Forelimb muscle (tissue), 1 donor: ENCODE measurements around the gene TBC1D5. TPM values are rescaled to one million over a fixed set of nuclear protein-coding genes. Genes with fewer than 3 reads are reported as not detected.
"Not testable (repeated sequence)": the region's sequence is repeated elsewhere in the genome, so short reads cannot be mapped to it uniquely, and the experiment has no call there.

Experiments used
- DNase-seq: peaks from one replicate; pipeline ENCODE4 v3.0.0-alpha.2; 2013; ENCODE audit warnings: low read depth
- polyA plus RNA-seq: library from polyadenylated mRNA; unstranded; fragments of 120-200 nt; gene quantifications from one replicate; pipeline ENCODE4 v1.2.1, GENCODE V29; 2013; ENCODE audit not compliant: insufficient read length

TBC1D5 gene
- polyA plus RNA-seq, 1 donor, result 23.4 TPM

DNA sequence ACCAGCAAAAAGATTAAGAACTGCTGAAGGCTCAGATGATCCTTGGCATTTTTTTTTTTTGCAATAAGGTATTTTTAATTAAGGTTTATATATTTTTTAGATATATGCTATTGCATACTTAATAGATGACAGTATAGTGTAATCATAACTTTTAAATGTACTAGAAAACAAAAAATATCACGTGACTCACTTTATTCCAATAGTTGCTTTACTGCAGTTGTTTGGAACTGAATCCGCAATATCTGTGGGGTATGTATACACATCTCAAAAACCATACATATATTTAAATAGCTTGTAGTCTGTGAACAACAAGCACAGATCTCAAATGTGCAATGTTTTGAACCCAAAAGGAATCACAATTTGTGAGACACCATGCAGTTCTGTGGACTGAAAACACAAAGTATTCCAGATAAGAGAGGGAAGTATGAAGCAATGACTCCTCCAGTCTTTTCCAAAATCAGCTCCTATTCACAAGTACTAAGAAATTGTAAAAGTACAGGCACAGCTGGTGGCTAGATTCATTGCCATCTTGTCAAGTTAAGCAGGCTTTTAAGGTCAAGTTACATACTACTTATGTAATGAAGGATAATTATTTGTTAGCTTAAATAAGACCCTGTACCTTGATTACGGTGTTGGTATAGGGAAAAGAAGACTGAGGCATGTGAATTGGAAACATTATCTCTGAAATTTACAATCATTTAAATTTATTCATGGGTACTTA is 331.1 kb downstream of the TBC1D5 start:
- no peak for DNase-seq

DNA sequence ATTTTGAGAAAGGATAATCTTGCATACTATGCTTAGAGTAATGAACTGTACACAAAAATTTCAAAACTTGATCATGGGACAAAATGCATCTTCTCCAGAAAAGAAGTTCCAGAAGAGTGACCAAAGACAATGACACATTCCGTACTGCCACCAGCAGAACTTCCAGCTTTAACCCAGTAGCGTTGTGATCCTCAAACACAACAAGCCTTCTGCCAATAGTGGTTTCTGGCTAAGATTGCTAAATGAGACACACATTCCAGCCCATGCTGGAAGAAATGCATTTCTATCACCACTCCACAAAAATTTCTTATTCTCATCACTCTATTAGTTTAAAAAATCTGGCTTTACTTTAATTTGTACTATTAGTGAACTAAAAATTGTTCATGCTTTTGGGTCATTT is 334.9 kb downstream of the TBC1D5 start:
- no peak for DNase-seq

DNA sequence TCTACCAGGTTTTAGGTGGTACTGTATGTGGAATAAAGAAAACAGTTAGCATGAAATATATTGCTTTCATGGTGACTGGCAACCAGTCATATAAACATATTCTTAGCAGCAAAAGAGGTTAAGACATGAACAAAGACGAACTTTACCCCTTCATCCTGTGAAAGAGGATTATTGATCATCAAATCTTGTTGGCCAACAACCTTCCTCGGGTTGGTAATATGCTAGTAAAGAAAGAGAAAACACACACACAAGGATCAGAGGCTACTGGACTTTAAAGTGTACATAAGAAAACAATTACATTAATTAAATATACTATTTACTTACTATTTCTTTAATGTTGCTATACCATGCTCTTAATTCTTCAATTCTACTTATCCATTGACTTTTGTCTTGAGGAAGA is 337.9 kb downstream of the TBC1D5 start:
- DNase-seq, result no peak

DNA sequence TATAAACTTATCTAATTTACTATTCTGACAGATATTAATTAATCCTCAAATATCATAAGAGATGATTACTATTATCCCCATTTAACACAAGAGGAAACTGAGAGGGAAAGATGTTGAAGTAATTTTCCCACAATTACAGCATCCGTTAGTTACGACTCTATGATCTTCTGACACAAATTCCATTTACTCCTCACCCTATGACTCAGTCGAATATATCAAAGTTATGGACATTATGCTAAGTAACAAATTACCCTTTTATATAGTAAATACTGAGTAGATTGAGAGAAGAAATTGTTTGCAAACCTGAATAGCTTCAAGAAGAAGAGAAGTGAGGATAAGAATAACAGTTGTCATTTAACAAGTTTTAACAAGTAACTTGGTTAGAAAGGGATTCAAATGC is 340.0 kb downstream of the TBC1D5 start:
- DNase-seq, result no peak

DNA sequence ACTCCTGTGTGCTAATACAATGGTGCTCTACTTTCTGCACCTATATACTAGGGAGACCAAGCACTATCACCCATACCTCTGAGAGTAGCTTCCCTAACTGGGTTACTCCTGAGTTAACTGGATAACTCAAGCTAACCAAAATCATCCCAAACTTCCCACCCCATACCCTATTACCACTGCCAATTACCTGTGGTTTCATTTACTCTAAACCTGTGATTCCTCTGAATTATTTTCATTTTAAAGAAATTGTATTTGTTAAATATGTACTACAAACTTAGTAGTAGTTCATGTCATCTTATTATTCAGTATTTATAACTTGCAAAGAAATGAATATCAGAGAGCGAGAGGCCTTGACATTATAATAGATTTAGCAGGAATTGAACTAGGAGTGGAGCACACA is 340.5 kb downstream of the TBC1D5 start:
- no peak for DNase-seq

DNA sequence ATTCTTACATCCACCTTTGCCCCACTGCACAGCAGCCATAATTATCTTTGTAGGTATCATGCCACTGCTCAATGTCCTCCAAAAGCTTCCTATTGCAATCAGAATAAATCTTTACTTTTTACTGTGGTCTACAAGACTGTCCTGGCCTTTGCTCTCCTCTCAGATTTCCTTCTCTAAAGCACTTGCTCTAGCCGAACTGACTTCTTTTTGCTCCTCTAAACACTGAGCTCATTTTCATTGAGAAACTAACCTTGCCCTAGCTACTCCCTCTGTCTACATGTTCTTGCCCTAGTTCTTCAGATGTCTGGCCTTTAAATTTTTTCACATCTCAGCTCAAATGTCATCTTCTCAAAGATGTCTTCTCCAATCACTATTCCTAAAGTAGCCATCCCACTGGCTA is 342.8 kb downstream of the TBC1D5 start:
- DNase-seq, result no peak

DNA sequence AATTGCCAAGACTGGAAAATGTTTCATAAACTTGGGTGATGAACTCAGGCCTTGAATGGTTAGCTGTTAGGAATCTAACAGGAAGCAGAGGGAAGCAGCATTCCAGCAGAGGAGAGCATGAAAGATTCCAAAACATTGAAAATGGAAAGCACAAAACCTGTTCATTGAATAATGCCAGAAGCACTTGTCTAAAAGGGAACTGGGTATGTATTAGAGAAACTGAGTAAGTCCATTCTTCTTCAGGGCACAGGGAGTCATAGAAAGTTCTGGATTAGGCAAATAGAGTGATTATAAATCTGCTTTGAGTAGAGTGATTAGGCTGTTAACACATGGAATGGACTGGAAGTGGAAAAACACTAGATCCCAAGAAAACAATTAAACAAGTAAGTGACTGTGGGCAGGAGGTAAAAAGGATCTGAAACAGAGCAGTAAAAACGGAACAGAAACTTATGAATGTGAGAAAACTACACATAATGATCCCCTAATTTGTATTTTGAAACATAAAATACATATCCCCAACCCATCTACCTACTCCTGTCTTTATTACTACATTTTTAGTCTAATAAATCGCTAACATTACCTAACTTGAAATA is 343.4 kb downstream of the TBC1D5 start:
- DNase-seq, result no peak

DNA sequence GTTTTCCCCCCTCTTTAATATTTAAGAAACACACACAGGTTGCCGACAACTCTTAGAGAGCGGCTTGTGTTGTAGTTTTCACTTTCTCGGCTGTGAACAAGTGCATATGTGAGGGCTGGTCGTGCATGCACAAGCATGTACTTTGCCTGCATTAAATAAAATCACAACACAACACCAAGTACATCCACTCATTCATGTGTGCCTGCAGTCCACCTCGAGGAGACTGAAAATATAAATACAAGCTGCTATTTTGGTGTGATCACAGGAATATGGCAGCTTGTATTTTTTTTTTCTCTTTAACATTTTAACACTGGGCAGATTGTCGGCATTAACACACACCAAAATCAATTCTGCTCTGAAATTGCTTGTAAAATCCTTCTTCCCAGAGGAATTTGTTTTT is 346.4 kb downstream of the TBC1D5 start:
- DNase-seq, result no peak

DNA sequence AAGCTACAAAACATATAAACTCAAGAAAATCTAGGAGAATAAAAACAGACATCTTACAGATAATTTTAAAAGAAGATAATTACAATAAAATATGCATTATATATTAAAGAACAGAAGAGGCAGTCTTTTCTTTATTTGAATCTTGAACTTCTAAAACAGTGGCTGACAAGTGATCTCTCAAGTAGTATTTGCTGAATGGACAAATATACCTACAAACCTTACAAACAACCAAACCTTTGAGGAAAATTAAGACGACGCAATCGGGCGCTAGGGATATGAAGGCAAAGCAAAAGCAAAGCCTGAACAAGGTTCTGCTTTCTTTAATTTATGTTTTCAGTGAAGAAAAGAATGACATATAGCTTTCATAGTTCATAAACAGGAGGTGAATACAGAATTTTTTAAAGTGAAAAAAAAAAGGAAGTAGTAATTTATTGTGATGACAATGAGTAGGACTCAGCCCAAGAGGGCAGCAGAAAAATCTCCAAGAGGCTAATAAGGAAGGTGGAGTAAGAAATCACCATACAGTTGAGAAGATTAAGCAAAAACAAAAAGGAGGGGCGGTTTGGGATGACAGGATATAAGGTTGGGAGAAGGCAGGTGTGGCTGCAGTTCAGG is 347.8 kb downstream of the TBC1D5 start:
- no peak for DNase-seq

DNA sequence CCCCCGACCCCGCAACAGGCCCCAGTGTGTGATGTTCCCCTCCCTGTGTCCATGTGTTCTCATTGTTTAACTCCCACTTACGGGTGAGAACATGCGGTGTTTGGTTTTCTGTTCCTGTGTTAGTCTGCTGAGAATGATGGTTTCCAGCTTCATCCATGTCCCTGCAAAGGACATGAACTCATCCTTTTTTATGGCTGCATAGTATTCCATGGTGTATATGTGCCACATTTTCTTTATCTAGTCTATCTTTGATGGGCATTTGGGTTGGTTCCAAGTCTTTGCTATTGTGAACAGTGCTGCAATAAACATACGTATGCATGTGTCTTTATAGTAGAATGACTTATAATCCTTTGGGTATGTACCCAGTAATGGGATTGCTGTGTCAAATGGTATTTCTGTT is 349.9 kb downstream of the TBC1D5 start:
- not testable (repeated sequence) for DNase-seq

DNA sequence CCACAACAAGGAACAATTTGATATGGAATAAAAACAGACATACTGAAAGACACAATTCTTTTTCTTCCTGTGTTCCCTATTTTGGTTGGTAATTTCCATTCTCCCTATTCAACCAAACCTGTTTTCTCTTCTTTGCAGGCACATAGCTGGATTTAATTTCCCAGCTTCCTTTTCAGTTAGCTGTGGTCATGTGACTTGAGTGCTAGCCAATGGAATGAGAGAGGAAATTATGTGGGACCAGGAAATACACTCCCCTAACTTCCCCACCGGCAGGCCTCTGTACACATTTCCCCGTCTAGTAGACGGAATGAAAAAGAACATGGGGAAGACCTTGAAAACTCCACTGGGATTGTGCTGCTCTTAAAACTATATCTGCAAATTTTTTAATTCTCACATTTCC is 351.6 kb downstream of the TBC1D5 start:
- no peak for DNase-seq

DNA sequence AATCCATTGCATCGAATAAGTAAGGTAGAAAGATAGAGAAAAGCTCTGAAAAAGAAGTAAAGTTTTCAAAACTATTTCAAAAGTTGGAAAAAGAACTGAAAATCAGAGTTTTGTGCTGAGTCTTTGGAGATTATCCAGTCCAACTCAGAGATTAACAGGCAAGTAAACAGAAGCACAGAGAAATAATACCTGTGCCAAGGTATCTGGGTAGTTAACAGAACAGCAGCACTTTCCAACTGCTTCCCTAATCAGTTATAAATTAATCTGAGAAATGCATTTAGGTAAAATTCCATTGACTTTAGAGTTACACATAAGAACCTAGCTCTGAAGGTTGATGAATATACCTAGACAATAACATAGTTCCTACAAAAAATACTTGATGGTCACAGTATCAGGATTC is 355.3 kb downstream of the TBC1D5 start:
- DNase-seq, result no peak

DNA sequence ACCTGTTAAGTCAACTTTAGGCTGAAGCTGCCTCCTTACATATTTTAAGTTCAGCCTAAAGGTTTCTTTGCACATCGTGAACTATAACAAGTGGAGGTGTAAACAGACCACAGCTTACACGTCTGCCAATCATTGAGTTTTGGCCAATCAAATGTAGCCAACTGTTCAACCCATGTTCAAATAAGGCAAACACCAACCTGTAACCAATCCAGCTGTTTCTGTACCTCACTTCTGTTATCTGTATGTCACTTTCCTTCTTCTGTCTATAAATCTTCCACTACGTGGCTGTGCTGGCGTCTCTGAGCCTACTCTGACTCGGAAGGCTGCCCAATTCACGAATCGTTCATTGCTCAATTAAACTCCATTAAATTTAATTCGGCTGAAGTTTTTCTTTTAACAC is 356.0 kb downstream of the TBC1D5 start:
- no peak for DNase-seq

DNA sequence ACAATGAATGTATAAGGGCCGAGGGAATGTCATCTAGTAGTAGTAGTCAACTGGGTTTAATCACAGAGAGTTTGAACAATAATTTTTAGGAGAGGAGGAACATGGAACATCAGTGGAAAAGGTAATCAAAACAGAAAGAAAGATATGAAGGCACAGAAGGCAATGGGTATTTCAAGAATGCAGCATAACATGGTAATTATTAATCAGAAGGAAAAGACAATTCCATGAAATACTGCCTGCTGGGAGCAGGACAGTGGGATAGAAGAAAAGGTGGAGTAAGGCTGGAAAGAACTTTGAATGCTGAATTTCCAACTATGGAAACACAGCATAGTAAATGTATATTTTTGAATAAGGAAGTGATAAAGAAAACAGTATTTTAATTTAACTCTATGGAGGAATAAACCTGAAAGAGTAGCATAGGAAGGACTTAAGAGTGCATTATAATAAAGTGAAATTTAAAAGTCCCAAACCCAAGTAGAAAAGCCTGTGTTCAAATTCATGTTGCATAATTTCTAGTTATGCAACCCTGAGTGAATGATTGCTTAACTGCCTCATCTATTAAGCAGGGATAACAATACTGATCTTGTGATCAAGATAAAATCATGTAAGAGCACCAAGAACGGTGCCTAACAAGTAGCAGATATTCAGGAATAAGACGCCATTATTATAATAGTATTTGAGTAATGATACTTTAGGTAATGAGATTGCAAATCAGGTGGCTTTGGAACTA is 357.7 kb downstream of the TBC1D5 start:
- no peak for DNase-seq

DNA sequence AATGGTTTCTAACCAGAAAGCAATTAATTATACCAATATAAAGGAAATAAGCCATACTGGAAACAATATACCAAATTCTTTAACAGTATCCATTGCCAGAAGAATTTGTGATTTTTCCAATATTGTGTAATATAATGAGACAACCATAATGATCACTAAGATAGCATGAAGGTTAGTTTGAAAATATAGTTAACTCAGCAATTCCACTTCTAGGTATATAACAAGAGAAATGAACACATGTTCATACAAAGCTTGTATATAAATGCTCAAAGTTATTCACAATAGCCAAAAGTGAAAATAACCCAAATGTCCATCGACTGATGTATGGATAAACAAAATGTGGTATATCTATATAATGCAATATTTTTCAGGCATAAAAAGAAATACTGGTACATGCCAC is 369.1 kb downstream of the TBC1D5 start:
- no peak for DNase-seq

DNA sequence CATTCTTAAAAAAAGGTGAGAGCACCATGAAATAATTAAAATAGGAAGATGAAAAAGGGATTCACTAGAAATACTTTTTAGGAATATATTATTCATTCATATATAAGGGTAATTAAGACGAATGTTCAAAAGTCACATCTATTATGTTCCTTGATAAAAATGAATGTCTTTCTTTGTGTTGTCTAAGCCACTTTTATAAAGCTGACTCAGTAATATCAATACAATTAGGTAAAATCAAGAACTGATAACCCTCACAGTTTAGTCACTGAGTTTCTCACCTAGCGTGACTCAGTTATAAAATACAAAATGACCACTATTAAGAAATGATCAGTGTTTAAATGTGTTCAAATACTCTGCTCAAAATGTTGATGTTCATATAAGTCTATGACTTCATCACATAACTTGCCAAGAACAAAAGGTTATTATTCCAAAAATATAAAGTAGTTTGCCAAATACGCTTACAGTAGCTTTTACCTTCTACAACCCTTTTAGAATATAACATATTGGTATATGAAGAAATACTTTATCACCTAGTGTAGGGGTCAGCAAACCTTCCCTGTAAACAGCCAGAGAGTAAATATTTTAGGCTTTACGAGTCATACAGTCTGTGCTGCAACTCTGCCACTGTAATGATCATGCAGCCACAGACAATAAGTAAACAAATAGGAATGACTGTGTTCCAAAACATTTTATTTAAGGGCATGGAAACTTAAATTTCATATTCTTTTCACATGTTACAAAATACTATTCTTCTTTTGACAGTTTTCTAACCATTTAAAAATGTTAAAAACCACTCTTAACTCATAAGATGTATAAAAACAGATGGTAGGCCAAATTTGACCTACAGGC is 369.8 kb downstream of the TBC1D5 start:
- DNase-seq, result no peak

DNA sequence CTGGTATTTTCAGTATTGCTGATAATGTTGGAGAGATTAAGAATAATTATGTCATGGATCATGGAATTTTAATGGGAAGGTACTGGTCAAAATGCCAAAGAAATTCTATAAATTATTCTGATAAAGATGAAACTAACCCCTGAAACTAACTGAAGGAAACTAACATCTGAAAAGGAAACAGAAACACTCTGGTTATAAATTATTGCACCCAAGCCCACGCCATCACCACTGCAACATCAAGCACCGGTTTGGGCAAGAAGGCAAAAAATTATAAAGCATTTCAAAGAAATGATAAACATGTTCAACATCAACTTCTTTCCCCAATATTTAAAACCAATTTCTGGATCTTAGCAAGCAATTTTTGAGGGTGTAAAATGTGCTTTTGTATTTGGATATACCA is 372.5 kb downstream of the TBC1D5 start:
- DNase-seq, result no peak

DNA sequence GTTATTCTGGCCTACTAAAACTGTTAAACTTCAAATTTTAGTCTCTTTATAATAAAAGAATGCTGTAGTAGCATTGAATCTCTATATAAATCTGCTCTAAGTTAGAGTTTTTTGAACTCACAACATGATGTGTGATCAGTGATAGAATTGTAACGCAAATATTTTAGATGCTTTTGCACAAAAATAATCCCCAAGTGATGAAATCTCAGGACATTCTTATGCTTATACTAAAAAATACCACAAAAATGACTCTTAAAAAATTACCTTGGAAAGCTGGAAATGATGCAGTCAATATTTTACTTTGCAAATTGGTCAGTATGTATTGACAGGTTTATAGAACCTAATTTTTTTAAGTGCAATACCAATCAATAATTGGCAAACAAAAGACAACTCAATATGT is 375.3 kb downstream of the TBC1D5 start:
- DNase-seq, result no peak

DNA sequence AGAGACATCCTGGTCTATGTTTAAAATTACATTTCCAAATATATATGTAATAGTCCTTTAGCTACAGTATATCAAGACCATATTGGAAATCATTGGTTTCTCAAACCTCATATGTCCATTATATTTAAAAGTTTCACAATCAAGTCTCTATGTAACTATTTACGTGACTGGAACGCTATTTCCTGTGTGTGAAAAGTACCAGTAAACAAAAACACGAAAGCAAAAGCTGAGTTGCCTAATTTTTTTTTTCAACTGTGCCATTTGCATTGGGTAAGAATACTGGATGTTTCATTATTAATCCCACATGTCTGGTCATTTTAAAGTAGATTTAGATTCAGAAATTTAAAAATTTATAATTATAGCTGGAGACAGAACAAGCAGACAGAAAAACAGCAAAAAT is 381.4 kb downstream of the TBC1D5 start:
- DNase-seq, result no peak

DNA sequence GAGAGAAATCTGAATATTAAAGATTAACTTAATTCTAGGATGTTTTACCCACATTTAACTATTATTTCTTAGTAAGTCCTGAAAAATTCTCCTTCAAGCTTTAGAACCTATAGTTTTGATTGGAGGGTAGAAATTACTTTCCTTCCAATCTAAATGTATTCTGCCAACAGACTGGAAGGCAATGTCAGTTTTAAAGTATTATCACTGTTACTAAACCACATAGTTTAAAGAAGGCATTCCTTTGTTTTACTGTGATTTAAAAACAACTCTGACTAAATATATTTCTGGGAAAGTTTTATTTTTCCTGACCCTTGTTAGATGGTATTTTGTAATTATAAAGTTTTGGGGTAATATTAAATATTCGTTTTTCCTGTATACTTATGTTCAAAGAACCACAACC is 382.5 kb downstream of the TBC1D5 start:
- DNase-seq, result no peak

DNA sequence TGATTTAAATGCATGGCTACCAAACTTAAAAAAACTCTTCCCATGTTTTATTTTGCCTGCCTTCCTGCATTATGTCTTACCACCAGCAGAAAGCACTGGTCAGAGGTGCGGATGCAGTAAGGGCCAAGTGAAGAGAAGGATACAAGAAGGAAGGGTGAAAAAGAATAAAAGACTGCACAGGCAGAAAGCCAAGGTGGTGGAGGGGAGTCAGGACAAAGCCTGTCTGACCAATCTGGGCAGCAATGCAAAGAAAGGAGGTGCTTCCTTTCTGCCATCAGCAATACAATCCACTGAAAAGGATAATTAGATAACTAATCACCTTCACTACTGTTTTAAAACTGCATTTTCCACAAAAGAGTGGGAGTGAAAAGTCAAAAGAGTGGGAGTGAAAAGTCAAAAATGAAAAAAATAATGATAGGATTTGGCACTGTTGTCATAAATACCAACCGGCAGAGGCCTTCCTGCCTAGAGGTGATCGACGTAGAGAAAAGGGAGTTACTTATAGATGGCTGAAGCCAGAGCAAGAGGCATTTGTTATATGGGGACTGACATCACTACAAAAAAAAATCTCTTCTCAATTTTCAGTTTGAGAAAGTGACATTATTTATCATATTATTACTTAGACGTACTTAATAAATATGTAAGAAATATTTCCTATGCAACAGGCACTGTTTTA is 385.3 kb downstream of the TBC1D5 start:
- DNase-seq, result no peak
